ENCODE measurements around the gene DMBX1.

The DMBX1 gene

GRCh38 chr1:46461017-46461808 is 28.4 kb upstream of the DMBX1 start:
- DNase-seq: no peak

GRCh38 chr1:46461809-46462448 is 27.7 kb upstream of the DMBX1 start:
- no peak for DNase-seq

GRCh38 chr1:46464013-46464548 is 25.6 kb upstream of the DMBX1 start:
- no peak for DNase-seq

- DNase-seq: no peak
Observed at GRCh38 chr1:46464915-46465314, 24.7 kb upstream of the DMBX1 start.

- no peak for DNase-seq
Observed at GRCh38 chr1:46465981-46466476, 23.6 kb upstream of the DMBX1 start.

- peak; percentile 39 for DNase-seq
Observed at GRCh38 chr1:46466477-46467182, 23.0 kb upstream of the DMBX1 start.

- DNase-seq: no peak
Observed at GRCh38 chr1:46467183-46467504, 22.5 kb upstream of the DMBX1 start.

GRCh38 chr1:46469881-46470280 is 19.8 kb upstream of the DMBX1 start:
- no peak for DNase-seq

- DNase-seq: no peak
Observed at GRCh38 chr1:46471848-46472492, 17.7 kb upstream of the DMBX1 start.

GRCh38 chr1:46472498-46473181 is 17.0 kb upstream of the DMBX1 start:
- no peak for DNase-seq

- DNase-seq: no peak
Observed at GRCh38 chr1:46473991-46474390, 15.6 kb upstream of the DMBX1 start.

GRCh38 chr1:46474570-46474969 is 15.1 kb upstream of the DMBX1 start:
- no peak for DNase-seq

- no peak for DNase-seq
Observed at GRCh38 chr1:46476673-46477072, 13.0 kb upstream of the DMBX1 start.

GRCh38 chr1:46477153-46477929 is 12.3 kb upstream of the DMBX1 start:
- DNase-seq: peak; percentile 41

GRCh38 chr1:46478721-46479485 is 10.7 kb upstream of the DMBX1 start:
- DNase-seq: no peak

- no peak for DNase-seq
Observed at GRCh38 chr1:46479744-46480350, 9.8 kb upstream of the DMBX1 start.

- no peak for DNase-seq
Observed at GRCh38 chr1:46480959-46481646, 8.5 kb upstream of the DMBX1 start.

- DNase-seq: no peak
Observed at GRCh38 chr1:46481961-46482360, 7.7 kb upstream of the DMBX1 start.

GRCh38 chr1:46483589-46483988 is 6.0 kb upstream of the DMBX1 start:
- no peak for DNase-seq
